Activated naive CD4-positive, alpha-beta T cell treated with anti-CD3 and anti-CD28 coated beads, Interleukin-2, amount 50 U/mL, for 16 hours (primary cell): ENCODE data around the gene DLX2.

Source experiments
- DNase-seq: peaks from one replicate; pipeline ENCODE4 v3.0.0-alpha.2; 2020

The DLX2 gene

DNA sequence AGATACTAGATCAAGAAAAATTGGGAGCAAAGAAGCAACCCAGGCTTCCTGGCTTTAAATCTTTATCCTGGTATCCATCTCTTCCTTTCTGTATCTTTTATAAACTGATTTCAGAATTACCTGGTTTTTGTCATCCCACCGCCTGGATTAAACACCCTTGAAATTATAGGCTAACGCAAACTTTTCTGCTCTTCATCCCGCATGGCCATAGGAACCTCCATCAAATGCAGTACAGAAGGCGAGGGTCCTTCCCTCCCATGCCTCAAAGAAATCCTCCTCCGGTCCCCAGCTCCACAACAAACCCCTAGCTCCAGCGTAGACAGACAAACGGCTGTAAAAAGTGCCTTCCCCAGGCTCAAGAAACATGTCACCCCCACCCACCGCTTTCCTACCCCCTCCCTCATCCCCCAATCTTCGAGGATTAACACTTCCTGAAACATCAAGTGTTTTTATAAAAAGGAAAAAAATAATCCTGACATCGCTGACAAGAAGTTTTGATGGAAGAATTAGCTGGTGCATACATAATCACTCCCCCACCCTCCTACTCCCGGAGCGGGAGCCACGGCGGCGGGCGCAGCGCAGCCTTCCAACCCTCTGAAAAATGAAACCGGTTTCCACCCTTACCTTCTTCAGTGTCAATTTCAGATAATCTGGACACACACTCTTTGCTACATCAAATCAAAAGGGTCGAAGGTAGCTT, 9.8 kb downstream of the DLX2 start:
- DNase-seq: no peak

GRCh38 chr2:172091761-172092566, 10.7 kb downstream of the DLX2 start:
- DNase-seq: no peak

GRCh38 chr2:172091000-172091641, 11.6 kb downstream of the DLX2 start:
- no peak for DNase-seq

- no peak for DNase-seq
Measured at GRCh38 chr2:172090044-172090961, 12.4 kb downstream of the DLX2 start.

- DNase-seq: no peak
Measured at GRCh38 chr2:172089633-172090032, 13.1 kb downstream of the DLX2 start.

GRCh38 chr2:172089005-172089504, 13.6 kb downstream of the DLX2 start:
- DNase-seq: no peak

- DNase-seq: no peak
Measured at GRCh38 chr2:172088245-172089004, 14.3 kb downstream of the DLX2 start.

GRCh38 chr2:172087780-172088244, 14.9 kb downstream of the DLX2 start:
- DNase-seq: no peak

DNA sequence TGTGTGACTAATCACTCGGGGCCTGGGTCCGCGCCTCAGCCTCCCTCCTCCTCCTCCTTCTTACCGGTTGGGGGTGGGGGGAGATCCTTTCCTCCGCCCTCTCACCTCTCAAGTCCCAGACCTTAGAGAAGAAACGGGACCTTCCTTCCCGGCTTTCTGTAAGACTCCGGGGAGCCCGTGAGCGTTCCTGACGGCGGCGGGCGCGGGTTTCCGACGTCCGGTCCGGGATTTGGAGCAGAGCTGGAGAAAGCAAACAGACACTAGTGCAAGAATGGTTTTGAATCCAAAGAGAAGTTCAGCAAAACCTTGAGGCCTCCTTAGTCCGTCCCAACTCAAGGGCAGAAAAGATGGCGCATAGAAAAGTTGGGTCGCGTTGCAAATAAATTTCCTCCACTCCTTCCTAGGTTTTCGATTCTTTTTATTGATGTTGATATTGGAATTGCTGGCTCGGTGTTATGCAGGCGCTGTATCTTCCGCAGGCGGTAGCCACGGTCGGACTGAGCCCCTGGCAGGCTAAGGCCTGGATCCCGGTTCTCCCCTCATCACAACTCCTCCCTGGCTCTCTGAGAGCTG, 15.4 kb downstream of the DLX2 start:
- DNase-seq: no peak

DNA sequence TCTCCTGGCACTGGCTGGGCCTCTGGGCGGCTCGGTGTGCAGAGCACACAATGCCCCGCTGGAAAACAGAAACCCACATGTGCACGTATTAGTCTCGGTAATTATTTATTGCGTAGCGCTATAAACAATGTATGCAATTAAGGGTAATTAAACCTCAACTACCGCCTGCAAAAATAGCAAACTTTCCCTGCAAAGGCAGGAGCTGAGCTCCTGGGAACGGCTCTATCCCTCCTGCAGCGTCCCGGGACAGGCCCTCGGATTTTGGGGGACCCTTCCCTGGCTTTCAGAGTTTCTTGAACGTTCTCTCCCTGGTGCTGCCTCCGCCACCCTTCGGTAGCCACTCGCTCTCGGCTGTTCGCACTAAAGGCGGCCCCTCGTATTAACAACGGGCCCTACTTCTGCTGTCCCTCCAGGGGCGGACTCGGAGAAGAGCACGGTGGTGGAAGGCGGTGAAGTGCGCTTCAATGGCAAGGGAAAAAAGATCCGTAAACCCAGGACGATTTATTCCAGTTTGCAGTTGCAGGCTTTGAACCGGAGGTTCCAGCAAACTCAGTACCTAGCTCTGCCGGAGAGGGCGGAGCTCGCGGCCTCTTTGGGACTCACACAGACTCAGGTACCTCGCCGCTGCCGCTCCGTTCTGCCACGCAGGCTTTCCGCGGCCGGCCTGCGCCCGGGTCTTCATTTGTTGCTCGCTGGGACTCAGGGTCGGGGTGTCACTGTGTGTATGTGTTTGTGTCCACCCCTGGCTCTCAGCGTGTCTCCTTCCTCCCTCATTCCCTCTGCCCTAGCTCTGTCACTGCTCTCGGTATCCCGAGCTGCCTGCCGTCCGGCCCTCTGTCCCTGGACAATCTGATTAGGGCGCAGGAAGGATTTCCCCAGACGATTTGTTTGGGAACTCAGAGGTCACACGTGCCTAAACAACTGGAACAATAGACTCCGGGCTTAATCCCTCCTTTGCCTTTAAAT, 16.2 kb downstream of the DLX2 start:
- DNase-seq: peak; percentile 64

DNA sequence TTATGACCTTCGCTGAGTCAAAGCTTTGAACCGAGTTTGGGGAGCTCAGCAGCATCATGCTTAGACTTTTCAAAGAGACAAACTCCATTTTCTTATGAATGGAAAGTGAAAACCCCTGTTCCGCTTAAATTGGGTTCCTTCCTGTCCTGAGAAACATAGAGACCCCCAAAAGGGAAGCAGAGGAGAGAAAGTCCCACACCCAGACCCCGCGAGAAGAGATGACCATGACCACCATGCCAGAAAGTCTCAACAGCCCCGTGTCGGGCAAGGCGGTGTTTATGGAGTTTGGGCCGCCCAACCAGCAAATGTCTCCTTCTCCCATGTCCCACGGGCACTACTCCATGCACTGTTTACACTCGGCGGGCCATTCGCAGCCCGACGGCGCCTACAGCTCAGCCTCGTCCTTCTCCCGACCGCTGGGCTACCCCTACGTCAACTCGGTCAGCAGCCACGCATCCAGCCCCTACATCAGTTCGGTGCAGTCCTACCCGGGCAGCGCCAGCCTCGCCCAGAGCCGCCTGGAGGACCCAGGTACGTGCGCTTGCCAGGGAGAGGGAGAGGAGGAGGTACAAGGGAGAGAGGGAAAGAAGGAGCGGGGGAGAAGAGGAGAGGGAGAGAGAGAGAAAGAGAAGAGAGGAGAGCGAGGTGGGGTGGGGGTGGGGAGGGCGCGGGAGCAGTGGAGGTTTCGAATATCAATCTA, 17.1 kb downstream of the DLX2 start, which contains the start of gene DLX1:
Gene DLX1 (plus strand): TSS at position 48 of the 700 bp plus-strand sequence. CDS start 171 bp downstream, at position 219.
- DNase-seq: no peak

- peak; percentile 45 for DNase-seq
Measured at GRCh38 chr2:172084645-172085459, 17.8 kb downstream of the DLX2 start.

DNA sequence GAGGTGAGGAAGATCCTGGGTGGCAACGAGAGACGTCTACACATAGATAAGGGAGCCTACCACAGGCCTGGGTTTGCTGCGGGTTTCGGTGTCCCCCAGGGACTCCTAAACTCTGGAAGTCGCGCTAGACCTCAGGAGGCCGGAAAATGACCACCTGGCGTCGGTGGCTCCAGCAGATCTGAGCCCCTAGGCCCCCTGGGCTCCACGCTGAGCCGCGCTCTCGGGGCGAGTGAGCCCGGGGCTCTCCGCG, 18.4 kb downstream of the DLX2 start:
- no peak for DNase-seq

GRCh38 chr2:172083628-172084394, 18.9 kb downstream of the DLX2 start:
- no peak for DNase-seq

- no peak for DNase-seq
Measured at GRCh38 chr2:172082944-172083627, 19.6 kb downstream of the DLX2 start.

GRCh38 chr2:172082105-172082943, 20.4 kb downstream of the DLX2 start:
- no peak for DNase-seq
